HG03432 (cell line): ENCODE measurements around the gene ZNF853.
"Not testable (repeated sequence)": the region's sequence is repeated elsewhere in the genome, so short reads cannot be mapped to it uniquely, and the experiment has no call there.

Experiments
- ATAC-seq: cut with Tn5 transposase; IDR thresholded peaks from one replicate; pipeline ENCODE4 v1.9.1; 2021; ENCODE audit warnings: mild to moderate bottlenecking, moderate library complexity; ENCODE audit not compliant: unreplicated experiment

The ZNF853 gene

DNA sequence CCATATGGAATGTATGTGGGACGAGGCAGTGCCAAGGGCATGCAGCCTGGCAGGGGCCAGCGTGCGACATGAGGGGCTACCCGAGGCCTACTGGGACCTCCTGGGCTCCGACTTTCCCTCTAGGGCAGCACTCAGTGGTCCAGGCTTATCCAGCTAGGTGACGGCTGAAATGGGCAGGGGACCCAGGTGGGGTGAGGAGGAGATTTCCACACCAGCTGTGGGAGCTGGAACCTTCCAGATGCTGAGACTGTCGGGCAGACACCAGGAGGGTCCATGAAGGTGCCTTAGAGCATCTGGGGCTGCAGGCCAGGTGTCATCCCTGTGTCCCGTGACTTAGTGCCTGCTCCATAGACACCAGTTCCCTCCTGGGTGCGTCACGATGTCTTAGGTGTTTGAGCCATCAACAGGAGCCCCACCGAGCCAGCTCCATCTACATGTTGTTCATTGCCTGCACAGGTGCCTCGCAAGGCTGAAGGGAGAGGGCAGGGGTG, 35.2 kb downstream of the ZNF853 start:
- no peak for ATAC-seq

DNA sequence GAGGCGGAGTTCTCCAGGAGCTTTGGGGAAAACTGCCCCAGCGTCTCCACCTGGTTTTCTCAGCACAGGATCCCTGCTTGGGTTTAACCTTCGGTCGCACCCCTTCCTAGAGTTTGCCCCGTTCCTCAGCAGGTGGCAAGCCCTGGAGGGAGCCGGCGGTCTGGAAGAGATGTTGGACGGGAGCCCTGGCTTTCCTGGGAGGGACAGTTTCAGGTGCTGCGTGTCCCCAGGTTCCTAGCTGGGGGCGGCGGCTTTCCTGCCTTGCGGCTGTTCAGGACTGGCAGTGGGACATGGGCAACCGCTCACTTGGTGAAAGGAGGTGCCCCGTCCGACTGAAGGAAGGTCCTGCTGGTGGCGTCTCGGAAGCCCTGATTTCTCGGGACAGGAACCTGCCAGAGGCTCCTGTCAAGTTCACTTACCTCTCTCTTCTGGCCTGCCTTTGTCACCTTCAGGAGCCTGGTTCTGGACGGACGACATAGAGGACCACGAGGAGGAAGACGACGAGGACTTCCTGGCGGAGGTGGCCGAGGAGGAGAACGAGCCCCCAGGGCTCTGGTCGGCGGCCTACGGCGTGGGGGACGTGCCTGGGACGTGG, 36.5 kb downstream of the ZNF853 start:
- no peak for ATAC-seq

DNA sequence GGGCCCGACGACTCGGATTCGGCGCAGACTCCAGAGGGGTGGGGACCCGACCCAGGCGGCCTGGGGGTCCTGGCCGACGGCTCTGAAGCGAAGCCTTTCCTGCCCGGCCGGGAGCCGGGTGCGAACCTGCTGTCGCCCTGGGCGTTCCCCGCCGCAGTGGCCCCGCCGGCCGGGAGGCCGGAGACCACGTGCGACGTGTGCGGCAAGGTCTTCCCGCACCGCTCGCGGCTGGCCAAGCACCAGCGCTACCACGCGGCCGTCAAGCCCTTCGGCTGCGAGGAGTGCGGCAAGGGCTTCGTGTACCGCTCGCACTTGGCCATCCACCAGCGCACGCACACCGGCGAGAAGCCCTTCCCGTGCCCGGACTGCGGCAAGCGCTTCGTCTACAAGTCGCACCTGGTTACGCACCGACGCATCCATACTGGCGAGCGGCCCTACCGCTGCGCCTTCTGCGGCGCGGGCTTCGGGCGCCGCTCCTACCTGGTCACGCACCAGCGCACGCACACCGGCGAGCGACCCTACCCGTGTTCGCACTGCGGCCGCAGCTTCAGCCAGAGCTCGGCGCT, 37.1 kb downstream of the ZNF853 start:
- no peak for ATAC-seq

DNA sequence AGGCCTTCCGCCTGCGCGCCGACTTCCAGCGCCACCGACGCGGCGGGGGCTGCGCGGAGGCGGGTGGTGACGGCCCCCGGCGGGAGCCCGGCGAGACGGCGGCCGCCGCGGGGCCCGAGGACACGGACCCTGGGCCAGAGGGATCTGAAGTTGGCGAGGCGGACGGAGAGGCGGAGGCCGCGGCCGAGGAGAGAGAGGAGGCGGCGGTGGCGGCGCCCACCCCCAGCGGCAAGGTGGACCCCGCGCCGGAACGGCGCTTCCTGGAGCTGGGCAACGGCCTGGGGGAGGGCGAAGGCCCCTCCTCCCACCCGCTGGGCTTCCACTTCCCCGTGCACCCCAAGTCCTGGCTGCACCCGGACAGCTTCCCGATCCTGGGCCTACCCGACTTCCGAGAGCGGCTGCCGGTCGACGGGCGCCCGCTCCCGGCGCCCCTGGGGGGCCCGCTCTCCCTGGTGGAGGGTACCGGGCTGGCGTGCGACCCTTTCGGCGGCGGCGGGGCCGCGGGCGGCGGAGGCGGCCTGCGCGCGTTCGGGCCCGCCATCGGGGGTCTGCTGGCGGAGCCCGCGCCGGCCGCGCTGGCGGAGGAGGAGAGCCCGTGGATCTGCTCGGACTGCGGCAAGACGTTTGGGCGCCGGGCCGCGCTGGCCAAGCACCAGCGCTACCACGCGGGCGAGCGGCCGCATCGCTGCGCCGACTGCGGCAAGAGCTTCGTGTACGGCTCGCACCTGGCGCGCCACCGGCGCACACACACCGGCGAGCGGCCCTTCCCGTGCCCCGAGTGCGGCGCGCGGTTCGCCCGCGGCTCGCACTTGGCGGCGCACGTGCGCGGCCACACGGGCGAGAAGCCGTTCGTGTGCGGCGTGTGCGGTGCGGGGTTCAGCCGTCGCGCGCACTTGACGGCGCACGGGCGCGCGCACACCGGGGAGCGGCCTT, 37.9 kb downstream of the ZNF853 start:
- no peak for ATAC-seq

DNA sequence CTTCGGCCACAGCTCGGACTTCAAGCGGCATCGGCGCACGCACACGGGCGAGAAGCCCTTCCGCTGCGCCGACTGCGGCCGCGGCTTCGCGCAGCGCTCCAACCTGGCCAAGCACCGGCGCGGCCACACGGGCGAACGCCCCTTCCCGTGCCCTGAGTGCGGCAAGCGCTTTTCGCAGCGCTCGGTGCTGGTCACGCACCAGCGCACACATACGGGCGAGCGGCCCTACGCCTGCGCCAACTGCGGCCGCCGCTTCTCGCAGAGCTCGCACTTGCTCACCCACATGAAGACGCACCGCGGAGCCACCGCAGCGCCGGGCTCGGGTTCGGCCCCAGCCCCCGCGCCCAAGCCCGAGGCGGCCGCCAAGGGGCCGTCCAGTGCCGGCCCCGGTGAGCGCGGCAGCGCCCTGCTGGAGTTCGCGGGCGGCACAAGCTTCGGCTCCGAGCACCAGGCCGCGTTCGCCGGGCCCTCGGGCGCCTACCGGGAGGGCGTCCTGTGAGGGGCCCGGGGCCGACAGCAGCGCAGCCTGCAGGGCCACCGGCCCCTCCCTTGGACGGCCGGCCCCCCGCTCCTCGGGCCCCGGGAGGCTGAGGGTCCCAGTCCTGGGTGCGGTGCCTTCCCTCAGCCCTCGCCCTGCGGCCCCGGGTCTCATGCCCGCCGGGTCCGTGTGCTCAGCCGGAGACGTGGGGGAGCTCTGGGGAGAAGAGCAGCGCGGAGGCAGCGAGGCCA, 38.9 kb downstream of the ZNF853 start:
- ATAC-seq = no peak

DNA sequence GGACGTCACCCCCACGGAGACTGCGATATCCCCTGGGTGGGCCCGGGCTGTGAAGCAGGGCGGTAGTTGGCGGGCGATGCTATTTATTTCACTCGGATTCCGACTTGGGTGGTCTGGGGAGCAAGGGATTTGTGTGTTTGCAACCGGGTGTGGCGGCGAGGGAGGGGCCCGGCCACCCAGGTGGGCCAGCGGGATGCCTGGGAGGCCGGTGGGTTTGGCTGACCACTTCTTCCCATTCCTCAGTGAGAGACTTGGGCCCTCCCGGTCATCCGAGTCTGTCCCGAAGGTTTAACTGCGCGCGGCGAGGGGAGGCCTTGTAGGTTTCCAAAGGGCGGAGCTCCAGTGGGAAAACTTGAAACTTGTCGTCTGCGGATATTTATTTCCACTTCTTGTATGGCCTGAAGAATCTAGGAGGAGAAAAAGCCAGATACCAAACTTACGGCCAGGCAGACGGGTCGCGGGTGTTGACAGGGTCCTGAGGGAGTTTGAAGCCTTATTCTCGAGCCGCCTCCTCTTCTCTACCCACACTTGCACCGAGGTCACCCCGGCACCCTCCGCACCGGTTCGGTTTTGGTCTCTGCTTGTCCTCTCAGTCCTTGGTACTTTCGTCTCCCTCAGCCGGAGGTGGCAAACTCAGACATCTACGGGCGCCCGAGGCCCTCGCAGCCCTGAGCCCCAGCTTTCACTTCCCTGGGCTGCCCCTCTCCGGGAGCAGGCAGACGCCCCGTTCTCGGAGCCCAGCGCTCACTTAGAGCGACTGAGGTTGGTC, 39.6 kb downstream of the ZNF853 start:
- no peak for ATAC-seq

DNA sequence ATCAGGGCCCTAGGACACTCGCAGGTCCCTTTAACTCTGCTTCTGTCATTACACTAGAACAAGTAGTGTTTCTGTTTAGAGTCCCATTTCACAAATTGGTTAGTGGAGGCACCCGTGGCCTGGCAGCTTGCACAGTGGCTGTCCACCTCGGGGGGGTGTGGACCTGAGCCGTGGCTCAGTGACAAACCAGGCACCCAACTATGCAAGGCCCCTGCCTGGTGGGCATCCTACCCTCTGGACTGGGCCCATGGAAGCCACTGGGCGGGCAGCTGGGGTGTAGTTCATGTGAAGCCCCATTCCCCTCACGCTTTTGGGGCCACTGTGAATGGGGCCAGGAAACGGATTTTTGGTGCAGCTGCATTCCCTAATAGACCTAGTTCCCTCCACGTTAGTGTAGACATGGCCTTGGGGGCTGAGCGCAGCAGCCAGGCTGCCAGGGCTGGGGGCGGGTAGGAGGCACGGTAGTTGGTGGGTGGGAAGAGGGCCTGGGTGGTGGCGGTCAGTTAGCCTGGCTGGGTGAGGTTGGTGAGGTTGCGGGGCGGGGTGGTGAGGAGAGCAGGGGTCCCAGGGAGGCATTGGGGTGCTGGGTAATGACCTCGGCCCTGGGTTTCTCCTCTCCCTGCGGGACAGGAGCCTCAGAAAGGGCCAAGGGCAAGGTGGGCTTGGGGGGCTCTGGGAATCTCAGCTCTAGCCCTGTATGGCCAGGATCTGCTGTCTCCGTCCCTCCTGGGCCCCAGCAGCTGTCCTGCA, 40.4 kb downstream of the ZNF853 start:
- ATAC-seq = no peak

DNA sequence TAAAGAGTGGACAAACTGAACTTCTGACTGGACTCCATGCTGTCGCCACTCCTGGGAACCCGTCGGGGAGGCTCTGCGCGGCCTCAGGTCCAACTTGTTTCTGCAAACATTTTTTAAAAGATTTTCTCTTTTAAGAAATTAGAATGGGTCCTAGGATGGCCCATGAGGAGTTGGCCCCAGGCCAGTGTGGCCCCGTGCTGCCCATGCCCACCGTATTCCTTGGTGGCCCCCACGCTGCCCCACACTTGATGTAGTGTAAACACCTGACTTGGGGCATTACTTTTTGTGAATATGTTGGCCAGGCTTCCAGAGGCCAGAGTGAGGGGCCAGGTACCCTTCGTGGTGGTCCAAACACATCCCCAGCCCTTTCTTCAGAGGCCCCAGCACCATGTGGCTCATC, 41.0 kb downstream of the ZNF853 start:
- no peak for ATAC-seq

DNA sequence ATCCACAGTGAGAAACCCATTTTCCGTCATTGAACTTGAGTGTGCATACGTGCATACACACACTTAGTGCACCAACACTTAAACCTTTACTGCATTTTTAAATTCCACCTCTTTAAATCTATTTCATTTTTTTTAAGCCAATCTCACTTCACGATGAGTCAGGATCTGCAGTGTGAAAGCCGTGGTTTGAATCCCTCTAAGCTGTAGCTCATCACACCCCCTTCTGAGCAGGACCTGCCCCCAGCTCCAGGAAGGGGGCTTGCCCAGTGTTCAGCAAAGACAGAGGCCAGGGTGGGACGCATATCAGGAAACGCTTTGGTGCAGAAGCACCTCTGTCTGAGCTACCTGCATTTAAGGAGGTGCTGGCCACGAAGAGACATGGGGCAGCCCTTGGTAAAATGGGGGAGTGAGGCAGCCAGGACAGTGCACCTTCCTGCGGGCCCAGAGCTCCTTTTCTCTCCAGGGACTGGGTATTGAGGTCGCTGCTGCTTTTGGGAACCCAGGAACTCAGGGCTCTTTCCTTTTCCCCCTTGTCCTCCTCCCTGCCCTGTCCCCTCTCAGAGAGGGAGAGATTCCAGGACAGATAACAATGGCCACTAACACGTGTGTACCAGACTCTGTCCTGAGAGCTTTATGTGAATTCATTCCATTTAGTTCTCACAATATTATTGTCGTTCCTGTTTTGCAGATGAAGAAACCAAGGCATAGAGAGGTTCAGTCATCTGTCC, 43.4 kb downstream of the ZNF853 start:
- no peak for ATAC-seq

DNA sequence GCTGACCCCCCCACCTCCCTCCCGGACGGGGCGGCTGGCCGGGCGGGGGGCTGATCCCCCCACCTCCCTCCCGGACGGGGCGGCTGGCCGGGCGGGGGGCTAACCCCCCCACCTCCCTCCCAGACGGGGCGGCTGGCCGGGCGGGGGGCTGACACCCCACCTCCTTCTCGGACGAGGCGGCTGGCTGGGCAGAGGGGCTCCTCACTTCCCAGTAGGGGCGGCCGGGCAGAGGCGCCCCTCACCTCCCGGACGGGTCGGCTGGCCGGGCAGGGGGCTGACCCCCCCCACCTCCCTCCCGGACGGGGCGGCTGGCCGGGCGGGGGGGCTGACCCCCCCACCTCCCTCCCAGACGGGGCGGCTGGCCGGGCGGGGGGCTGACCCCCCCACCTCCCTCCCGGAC, 55.4 kb downstream of the ZNF853 start:
- not testable (repeated sequence) for ATAC-seq
